Measurements from ENCODE around the gene DDHD1.

- TF ChIP-seq, protein P1, sequence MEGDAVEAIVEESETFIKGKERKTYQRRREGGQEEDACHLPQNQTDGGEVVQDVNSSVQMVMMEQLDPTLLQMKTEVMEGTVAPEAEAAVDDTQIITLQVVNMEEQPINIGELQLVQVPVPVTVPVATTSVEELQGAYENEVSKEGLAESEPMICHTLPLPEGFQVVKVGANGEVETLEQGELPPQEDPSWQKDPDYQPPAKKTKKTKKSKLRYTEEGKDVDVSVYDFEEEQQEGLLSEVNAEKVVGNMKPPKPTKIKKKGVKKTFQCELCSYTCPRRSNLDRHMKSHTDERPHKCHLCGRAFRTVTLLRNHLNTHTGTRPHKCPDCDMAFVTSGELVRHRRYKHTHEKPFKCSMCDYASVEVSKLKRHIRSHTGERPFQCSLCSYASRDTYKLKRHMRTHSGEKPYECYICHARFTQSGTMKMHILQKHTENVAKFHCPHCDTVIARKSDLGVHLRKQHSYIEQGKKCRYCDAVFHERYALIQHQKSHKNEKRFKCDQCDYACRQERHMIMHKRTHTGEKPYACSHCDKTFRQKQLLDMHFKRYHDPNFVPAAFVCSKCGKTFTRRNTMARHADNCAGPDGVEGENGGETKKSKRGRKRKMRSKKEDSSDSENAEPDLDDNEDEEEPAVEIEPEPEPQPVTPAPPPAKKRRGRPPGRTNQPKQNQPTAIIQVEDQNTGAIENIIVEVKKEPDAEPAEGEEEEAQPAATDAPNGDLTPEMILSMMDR (IDR thresholded peaks at IDR 0.05 in 8 of 11, conservative IDR thresholded peaks at IDR 0.05 in 3 of 11), result no peak
- TF ChIP-seq POLR2AphosphoS5 (IDR thresholded peaks at IDR 0.05), result no peak
- TF ChIP-seq POLR2A (IDR thresholded peaks at IDR 0.05), result no peak
Observed at GRCh38 chr14:53186532-53186931, 33.4 kb upstream of the DDHD1 start.
